NB4 (cell line): Measurements from ENCODE around the gene GPR146.
A peak's percentile ranks its signal among the peaks of the same experiment; 100 is the strongest.
"Not testable (repeated sequence)": the region's sequence is repeated elsewhere in the genome, so short reads cannot be mapped to it uniquely, and the experiment has no call there.

Experiments used
- DNase-seq: peaks from one replicate; pipeline ENCODE4 v3.0.0; 2010; ENCODE audit warnings: low read depth
- H3K4me3 ChIP-seq: one replicate; pipeline ENCODE4 v1.5.1; 2011; ENCODE audit warnings: mild to moderate bottlenecking, low read depth, low read length, moderate library complexity
- MYC ChIP-seq: IDR thresholded peaks from 2 replicates; pipeline ENCODE4 v1.6.1; 2011; ENCODE audit warnings: low read depth, low read length
- POLR2A ChIP-seq: IDR thresholded peaks from 2 replicates; pipeline ENCODE4 v1.6.1; 2011; ENCODE audit warnings: mild to moderate bottlenecking; ENCODE audit not compliant: insufficient read length; ENCODE audit errors: extremely low read depth
- TF ChIP-seq, protein P1 (sequence below): IDR thresholded peaks from 2 replicates; pipeline ENCODE4 v1.6.1; 2011; ENCODE audit warnings: low read depth, low read length
- TF ChIP-seq, protein P2 (sequence below): IDR thresholded peaks from one replicate; pipeline ENCODE4 v1.5.1; 2012; ENCODE audit warnings: low read depth, low read length

Gene GPR146

GRCh38 chr7:997404-998395, 46.6 kb upstream of the GPR146 start:
- TF ChIP-seq, protein P1, sequence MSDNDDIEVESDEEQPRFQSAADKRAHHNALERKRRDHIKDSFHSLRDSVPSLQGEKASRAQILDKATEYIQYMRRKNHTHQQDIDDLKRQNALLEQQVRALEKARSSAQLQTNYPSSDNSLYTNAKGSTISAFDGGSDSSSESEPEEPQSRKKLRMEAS, result no peak
- TF ChIP-seq POLR2A (no peak), MYC (no peak)
- TF ChIP-seq, protein P2, sequence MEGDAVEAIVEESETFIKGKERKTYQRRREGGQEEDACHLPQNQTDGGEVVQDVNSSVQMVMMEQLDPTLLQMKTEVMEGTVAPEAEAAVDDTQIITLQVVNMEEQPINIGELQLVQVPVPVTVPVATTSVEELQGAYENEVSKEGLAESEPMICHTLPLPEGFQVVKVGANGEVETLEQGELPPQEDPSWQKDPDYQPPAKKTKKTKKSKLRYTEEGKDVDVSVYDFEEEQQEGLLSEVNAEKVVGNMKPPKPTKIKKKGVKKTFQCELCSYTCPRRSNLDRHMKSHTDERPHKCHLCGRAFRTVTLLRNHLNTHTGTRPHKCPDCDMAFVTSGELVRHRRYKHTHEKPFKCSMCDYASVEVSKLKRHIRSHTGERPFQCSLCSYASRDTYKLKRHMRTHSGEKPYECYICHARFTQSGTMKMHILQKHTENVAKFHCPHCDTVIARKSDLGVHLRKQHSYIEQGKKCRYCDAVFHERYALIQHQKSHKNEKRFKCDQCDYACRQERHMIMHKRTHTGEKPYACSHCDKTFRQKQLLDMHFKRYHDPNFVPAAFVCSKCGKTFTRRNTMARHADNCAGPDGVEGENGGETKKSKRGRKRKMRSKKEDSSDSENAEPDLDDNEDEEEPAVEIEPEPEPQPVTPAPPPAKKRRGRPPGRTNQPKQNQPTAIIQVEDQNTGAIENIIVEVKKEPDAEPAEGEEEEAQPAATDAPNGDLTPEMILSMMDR, result no peak
- H3K4me3 ChIP-seq, result no peak overlapping the region
- no peak for DNase-seq

DNA sequence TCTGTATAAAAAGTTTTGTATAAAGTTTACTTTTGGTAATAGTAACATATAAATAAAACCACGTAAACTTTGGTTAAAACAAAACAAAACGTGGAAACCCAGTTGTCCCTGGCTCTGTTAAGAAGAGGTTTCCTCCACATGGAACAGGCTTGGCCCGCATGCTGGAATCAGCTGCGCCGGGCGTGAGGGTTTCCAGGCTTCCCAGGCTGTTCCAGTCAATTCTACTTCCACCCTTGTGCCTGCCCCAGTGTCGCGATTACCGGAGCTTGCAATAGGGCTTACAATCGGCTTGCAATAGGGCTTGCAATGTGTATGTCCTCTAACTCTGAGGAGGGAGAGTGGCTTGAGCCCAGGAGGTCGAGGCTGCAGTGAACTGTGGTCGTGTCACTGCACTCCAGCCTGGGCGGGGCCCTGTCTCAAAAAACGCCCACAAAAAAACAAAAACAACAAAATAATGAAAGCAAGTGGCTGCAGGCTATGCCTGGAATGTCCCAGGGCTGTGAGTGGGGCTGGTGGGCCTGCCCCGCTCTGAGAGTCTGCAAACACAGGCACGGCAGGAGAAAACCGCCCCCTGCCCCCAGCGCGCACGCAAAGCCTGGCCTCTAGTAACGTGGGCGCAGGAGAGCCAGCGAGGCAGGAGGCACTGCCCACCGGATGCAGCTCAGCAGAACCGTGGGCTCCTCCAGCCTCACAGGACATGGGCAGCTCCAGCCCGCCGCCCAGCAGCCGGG, 45.0 kb upstream of the GPR146 start:
- TF ChIP-seq, protein P1, result no peak
- TF ChIP-seq MYC, result no peak
- TF ChIP-seq, protein P2, result no peak
- TF ChIP-seq POLR2A, result no peak
- no peak for DNase-seq
- no peak overlapping the region for H3K4me3 ChIP-seq

DNA sequence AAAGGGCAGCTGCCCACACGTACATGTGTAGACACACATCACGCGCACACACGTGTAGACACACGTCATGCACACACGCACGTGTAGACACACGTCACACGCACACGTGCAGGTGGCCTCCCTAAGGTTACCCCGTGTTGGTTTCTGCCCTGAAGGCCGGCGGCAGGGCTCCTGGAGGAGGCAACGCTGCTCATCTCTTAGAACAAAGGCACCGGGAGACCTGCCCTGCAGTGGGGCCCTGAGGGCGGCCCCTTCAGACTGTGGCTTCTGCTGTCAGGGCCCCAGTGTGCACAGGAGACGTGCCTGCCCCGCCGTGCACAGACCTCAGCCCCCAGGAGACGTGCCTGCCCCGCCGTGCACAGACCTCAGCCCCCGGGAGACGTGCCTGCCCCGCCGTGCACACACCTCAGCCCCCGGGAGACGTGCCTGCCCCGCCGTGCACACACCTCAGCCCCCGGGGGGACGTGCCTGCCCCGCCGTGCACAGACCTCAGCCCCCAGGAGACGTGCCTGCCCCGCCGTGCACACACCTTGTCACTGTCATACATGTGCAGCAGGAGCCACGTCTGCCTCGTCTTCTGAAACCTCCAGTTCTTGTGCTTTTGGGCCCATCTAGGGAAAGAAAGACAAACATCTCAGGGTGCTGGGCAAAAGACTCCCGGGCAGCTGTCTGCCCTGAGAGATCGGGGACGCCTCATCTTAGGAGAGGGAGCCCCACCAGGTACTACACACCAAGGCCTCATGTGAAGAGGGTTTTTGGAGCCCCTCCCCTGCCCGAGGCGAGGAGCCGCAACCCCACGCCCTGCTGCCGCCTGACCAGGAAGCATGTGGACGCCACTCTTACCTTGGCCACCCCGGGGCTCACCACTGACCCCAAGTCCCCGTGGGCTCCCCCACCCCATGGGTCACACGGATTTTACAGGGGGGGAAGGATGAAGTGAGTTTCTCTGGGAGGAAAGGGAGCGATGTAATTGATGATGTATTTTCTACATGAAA, 44.1 kb upstream of the GPR146 start:
- no peak for DNase-seq
- no peak overlapping the region for H3K4me3 ChIP-seq
- TF ChIP-seq, protein P1, result no peak
- TF ChIP-seq MYC (no peak), POLR2A (no peak)

- peak; percentile 66 for DNase-seq
- H3K4me3 ChIP-seq, result not testable (repeated sequence)
Observed at GRCh38 chr7:1001069-1001770, 43.1 kb upstream of the GPR146 start.

DNA sequence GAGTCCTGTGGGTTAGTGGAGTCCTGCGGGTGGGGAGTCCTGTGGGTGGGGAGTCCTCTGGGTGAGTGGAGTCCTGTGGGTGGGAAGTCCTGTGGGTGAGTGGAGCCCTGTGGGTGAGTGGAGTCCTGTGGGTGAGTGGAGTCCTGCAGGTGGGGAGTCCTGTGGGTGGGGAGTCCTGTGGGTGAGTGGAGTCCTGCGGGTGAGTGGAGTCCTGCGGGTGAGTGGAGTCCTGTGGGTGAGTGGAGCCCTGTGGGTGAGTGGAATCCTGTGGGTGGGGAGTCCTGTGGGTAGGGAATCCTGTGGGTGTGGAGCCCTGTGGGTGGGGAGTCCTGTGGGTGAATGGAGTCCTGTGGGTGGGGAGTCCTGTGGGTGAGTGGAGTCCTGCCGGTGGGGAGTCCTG, 42.3 kb upstream of the GPR146 start:
- not testable (repeated sequence) for H3K4me3 ChIP-seq, DNase-seq

- not testable (repeated sequence) for DNase-seq
Observed at GRCh38 chr7:1002445-1002844, 41.9 kb upstream of the GPR146 start.

GRCh38 chr7:1004018-1004852, 40.1 kb upstream of the GPR146 start:
- TF ChIP-seq, protein P2, result no peak
- TF ChIP-seq MYC (no peak), POLR2A (no peak)
- TF ChIP-seq, protein P1, result no peak
- no peak overlapping the region for H3K4me3 ChIP-seq
- no peak for DNase-seq

More at GRCh38 chr7:1002445-1002844, 41.9 kb upstream of the GPR146 start:
- H3K4me3 ChIP-seq, result not testable (repeated sequence)
